GM23338 (cell line): Measurements from ENCODE around the gene MPO. TPM values are rescaled to one million over a fixed set of nuclear protein-coding genes. Genes with fewer than 3 reads are reported as not detected.
A peak's percentile ranks its signal among the peaks of the same experiment; 100 is the strongest.

Source experiments
- ATAC-seq: fragments of 200-7000 bp; cut with Tn5 transposase; 3 replicates; pipeline ENCODE4 v1.9.1; 2020
- DNase-seq: peaks from one replicate; pipeline ENCODE4 v3.0.0-alpha.2; 2015; ENCODE audit warnings: low spot score
- H2AFZ ChIP-seq: fragments of 200-600 bp; sonication (generic); 2 replicates; pipeline ENCODE4 v1.8.0; 2016; ENCODE audit warnings: antibody characterized with exemption, mild to moderate bottlenecking, moderate library complexity
- H3F3A ChIP-seq: fragments of 200-600 bp; sonication (generic); replicated peaks from 2 replicates; pipeline ENCODE4 v1.8.0; 2017; ENCODE audit warnings: antibody characterized with exemption, mixed run types, low read depth
- H3K27ac ChIP-seq: fragments of 200-600 bp; sonication (generic); 2 replicates; pipeline ENCODE4 v1.6.1; 2016; ENCODE audit warnings: low read depth
- H3K27me3 ChIP-seq: fragments of 200-600 bp; sonication (generic); 2 replicates; pipeline ENCODE4 v1.8.0; 2016; ENCODE audit warnings: mild to moderate bottlenecking, mixed run types, moderate library complexity; ENCODE audit not compliant: insufficient read depth
- H3K36me3 ChIP-seq: fragments of 200-600 bp; sonication (generic); 2 replicates; pipeline ENCODE4 v1.8.0; 2016; ENCODE audit warnings: mild to moderate bottlenecking; ENCODE audit not compliant: insufficient read depth
- H3K4me1 ChIP-seq: fragments of 200-600 bp; sonication (generic); 2 replicates; pipeline ENCODE4 v1.8.0; 2016; ENCODE audit warnings: mild to moderate bottlenecking, moderate library complexity; ENCODE audit not compliant: insufficient read depth
- H3K4me2 ChIP-seq: fragments of 200-600 bp; sonication (generic); 2 replicates; pipeline ENCODE4 v1.7.1; 2017; ENCODE audit warnings: mixed run types
- H3K4me3 ChIP-seq: fragments of 200-600 bp; sonication (generic); 2 replicates; pipeline ENCODE4 v1.6.1; 2016; ENCODE audit warnings: mixed run types
- H3K79me2 ChIP-seq: fragments of 200-600 bp; sonication (generic); replicated peaks from 2 replicates; pipeline ENCODE4 v1.8.0; 2017; ENCODE audit warnings: mild to moderate bottlenecking; ENCODE audit not compliant: insufficient read depth
- H3K9me2 ChIP-seq: fragments of 200-600 bp; sonication (generic); 2 replicates; pipeline ENCODE4 v1.8.0; 2017; ENCODE audit not compliant: insufficient read depth
- H4K20me1 ChIP-seq: fragments of 200-600 bp; sonication (generic); replicated peaks from 2 replicates; pipeline ENCODE4 v1.8.0; 2017; ENCODE audit warnings: mild to moderate bottlenecking; ENCODE audit not compliant: insufficient read depth
- H3K27ac Mint-ChIP-seq: 2 replicates; pipeline ENCODE4 v1.8.0; 2020; ENCODE audit warnings: inconsistent platforms, mild to moderate bottlenecking, moderate library complexity, mixed read lengths
- H3K27me3 Mint-ChIP-seq: 3 replicates; pipeline ENCODE4 v1.8.0; 2022; ENCODE audit warnings: low read depth, mild to moderate bottlenecking, moderate library complexity, mixed read lengths, inconsistent platforms; ENCODE audit not compliant: insufficient read depth, poor library complexity
- H3K36me3 Mint-ChIP-seq: 3 replicates; pipeline ENCODE4 v1.8.0; 2021; ENCODE audit warnings: low read depth, mild to moderate bottlenecking, inconsistent platforms, moderate library complexity, mixed read lengths
- H3K4me1 Mint-ChIP-seq: 3 replicates; pipeline ENCODE4 v1.8.0; 2020; ENCODE audit warnings: mild to moderate bottlenecking, inconsistent platforms, mixed read lengths
- H3K4me3 Mint-ChIP-seq: 3 replicates; pipeline ENCODE4 v1.8.0; 2021; ENCODE audit warnings: moderate library complexity, mild to moderate bottlenecking, inconsistent platforms, mixed read lengths
- H3K9me3 Mint-ChIP-seq: 3 replicates; pipeline ENCODE4 v1.8.0; 2020; ENCODE audit warnings: moderate library complexity, mild to moderate bottlenecking, inconsistent platforms, mixed read lengths
- CREB1 ChIP-seq: fragments of 250-450 bp; sonication (Bioruptor Pico); IDR thresholded peaks from 2 replicates; pipeline ENCODE4 v1.5.0; 2020; ENCODE audit warnings: low read depth, mild to moderate bottlenecking, moderate library complexity
- ETS1 ChIP-seq: IDR thresholded peaks from 2 replicates; pipeline ENCODE4 v1.6.1; 2016; ENCODE audit warnings: antibody characterized with exemption
- EZH2 ChIP-seq: fragments of 200-600 bp; sonication (generic); IDR thresholded peaks from one replicate; pipeline ENCODE4 v1.8.0; 2017; ENCODE audit warnings: antibody characterized with exemption, mild to moderate bottlenecking, low read depth; ENCODE audit not compliant: unreplicated experiment
- EZH2phosphoT487 ChIP-seq: fragments of 200-600 bp; sonication (generic); IDR thresholded peaks from one replicate; pipeline ENCODE4 v1.8.1; 2018; ENCODE audit warnings: antibody characterized with exemption; ENCODE audit not compliant: unreplicated experiment
- POLR2AphosphoS5 ChIP-seq: IDR thresholded peaks from 2 replicates; pipeline ENCODE4 v1.6.1; 2016; ENCODE audit warnings: antibody characterized with exemption, low read depth
- ZNF462 ChIP-seq: fragments of 250-450 bp; sonication (Bioruptor Pico); IDR thresholded peaks from 2 replicates; pipeline ENCODE4 v1.5.0; 2020; ENCODE audit warnings: mild to moderate bottlenecking, moderate library complexity
- polyA plus RNA-seq: library from polyadenylated mRNA; unstranded; fragments of >200 nt; fragmentation: Nextera tagmentation; extraction: Ambion mirVana; gene quantifications from 2 replicates; pipeline ENCODE4 v1.2.1, GENCODE V29; 2016
- total RNA-seq: library from RNA; depleted of rRNA; stranded (reverse); fragments of >200 nt; shearing (Covaris generic); gene quantifications from 2 replicates; pipeline ENCODE4 v1.2.3, GENCODE V29; 2014
- TF ChIP-seq, protein P1 (sequence below), 2 experiments: fragments of 200-600 bp in 1 of 2; sonication (generic) in 1 of 2; conservative IDR thresholded peaks; 2 replicates each; pipeline versions ENCODE4 v1.5.1 to v1.6.1; 2016 to 2017; ENCODE audit warnings: antibody characterized with exemption in 2 of 2, low read depth in 2 of 2, mild to moderate bottlenecking in 2 of 2, moderate library complexity in 1 of 2

The MPO gene
- total and polyA plus RNA-seq, 2 experiments from 2014 or later: 0.08 TPM; not detected in 1

GRCh38 chr17:58325289-58325726 is 44.6 kb upstream of the MPO start:
- ATAC-seq (peak; percentile 50), DNase-seq (peak; percentile 90)
- H3K4me1 ChIP-seq: peaks cover 35% of the 10 kb centered on the region
- H3K79me2 ChIP-seq: no peaks in the 10 kb centered on the region
- Mint-ChIP-seq H3K9me3 (no peaks in the 10 kb centered on the region; the same call in 2 of the 3 replicates), H3K4me1 (peaks cover 47% of the 10 kb centered on the region), H3K4me3 (peak overlapping the region; percentile 79), H3K36me3 (no peaks in the 10 kb centered on the region), H3K27ac (peak overlapping the region; percentile 45; the same call in 1 of the 2 replicates), H3K27me3 (peaks cover 38% of the 10 kb centered on the region)
- H3K27me3 ChIP-seq: peaks cover 23% of the 10 kb centered on the region
- H3F3A ChIP-seq: peaks cover 3% of the 10 kb centered on the region; the same call in 1 of the 2 replicates
- no peak for TF ChIP-seq EZH2
- TF ChIP-seq CREB1: no peak
- TF ChIP-seq, protein P1, sequence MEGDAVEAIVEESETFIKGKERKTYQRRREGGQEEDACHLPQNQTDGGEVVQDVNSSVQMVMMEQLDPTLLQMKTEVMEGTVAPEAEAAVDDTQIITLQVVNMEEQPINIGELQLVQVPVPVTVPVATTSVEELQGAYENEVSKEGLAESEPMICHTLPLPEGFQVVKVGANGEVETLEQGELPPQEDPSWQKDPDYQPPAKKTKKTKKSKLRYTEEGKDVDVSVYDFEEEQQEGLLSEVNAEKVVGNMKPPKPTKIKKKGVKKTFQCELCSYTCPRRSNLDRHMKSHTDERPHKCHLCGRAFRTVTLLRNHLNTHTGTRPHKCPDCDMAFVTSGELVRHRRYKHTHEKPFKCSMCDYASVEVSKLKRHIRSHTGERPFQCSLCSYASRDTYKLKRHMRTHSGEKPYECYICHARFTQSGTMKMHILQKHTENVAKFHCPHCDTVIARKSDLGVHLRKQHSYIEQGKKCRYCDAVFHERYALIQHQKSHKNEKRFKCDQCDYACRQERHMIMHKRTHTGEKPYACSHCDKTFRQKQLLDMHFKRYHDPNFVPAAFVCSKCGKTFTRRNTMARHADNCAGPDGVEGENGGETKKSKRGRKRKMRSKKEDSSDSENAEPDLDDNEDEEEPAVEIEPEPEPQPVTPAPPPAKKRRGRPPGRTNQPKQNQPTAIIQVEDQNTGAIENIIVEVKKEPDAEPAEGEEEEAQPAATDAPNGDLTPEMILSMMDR (conservative IDR thresholded peaks at IDR 0.05; ENCODE audit: low read depth in 2 of 2): no peak
- TF ChIP-seq POLR2AphosphoS5: no peak
- TF ChIP-seq ETS1: no peak
- no peak for TF ChIP-seq ZNF462 (CRISPR knock-in tag)
- TF ChIP-seq EZH2phosphoT487: no peak
- no peaks in the 10 kb centered on the region for H3K9me2 ChIP-seq
- H2AFZ ChIP-seq: peak overlapping the region; percentile 94
- no peaks in the 10 kb centered on the region for H4K20me1 ChIP-seq
- H3K4me3 ChIP-seq: peak overlapping the region; percentile 65; the same call in 1 of the 2 replicates
- H3K36me3 ChIP-seq: no peaks in the 10 kb centered on the region
- H3K4me2 ChIP-seq: peak overlapping the region; percentile 86
- H3K27ac ChIP-seq: no peak overlapping the region
